NCI-H2029 (cell line): ENCODE data around the gene TRAM2.
A peak's percentile ranks its signal among the peaks of the same experiment; 100 is the strongest.

Experiments
- DNase-seq: peaks from one replicate; lab custom pipeline; 2025; lab: John Stamatoyannopoulos, UW

TRAM2 gene

GRCh38 chr6:52566853-52567279 is 10.0 kb downstream of the TRAM2 start:
- no peak for DNase-seq

GRCh38 chr6:52566201-52566600 is 10.7 kb downstream of the TRAM2 start:
- DNase-seq: no peak

GRCh38 chr6:52564856-52565255 is 12.0 kb downstream of the TRAM2 start:
- DNase-seq: no peak

GRCh38 chr6:52562911-52563310 is 13.9 kb downstream of the TRAM2 start:
- DNase-seq: no peak

- no peak for DNase-seq
These were observed 16.4 kb downstream of the TRAM2 start for GRCh38 chr6:52560462-52560861.

- no peak for DNase-seq
These were observed 18.4 kb downstream of the TRAM2 start for GRCh38 chr6:52558266-52559000.

- DNase-seq: no peak
These were observed 19.2 kb downstream of the TRAM2 start for GRCh38 chr6:52557389-52558265.

GRCh38 chr6:52555518-52556233 is 21.2 kb downstream of the TRAM2 start:
- no peak for DNase-seq

- DNase-seq: no peak
These were observed 22.1 kb downstream of the TRAM2 start for GRCh38 chr6:52554684-52555280.

- DNase-seq: no peak
These were observed 23.1 kb downstream of the TRAM2 start for GRCh38 chr6:52553719-52554118.

- DNase-seq: no peak
These were observed 23.7 kb downstream of the TRAM2 start for GRCh38 chr6:52553158-52553557.

GRCh38 chr6:52552278-52552643 is 24.6 kb downstream of the TRAM2 start:
- no peak for DNase-seq

GRCh38 chr6:52551483-52552277 is 25.2 kb downstream of the TRAM2 start:
- DNase-seq: peak; percentile 93

- no peak for DNase-seq
These were observed 26.0 kb downstream of the TRAM2 start for GRCh38 chr6:52550870-52551269.

GRCh38 chr6:52550014-52550575 is 26.8 kb downstream of the TRAM2 start:
- no peak for DNase-seq

GRCh38 chr6:52549428-52549827 is 27.4 kb downstream of the TRAM2 start:
- DNase-seq: no peak

- no peak for DNase-seq
These were observed 27.9 kb downstream of the TRAM2 start for GRCh38 chr6:52548999-52549398.

- no peak for DNase-seq
These were observed 28.5 kb downstream of the TRAM2 start for GRCh38 chr6:52548353-52548713.

GRCh38 chr6:52547647-52548352 is 29.1 kb downstream of the TRAM2 start:
- DNase-seq: no peak

- DNase-seq: no peak
These were observed 30.2 kb downstream of the TRAM2 start for GRCh38 chr6:52546678-52547077.

GRCh38 chr6:52546192-52546591 is 30.7 kb downstream of the TRAM2 start:
- no peak for DNase-seq
